HepG2 (cell line): ENCODE results near the gene ALG3. TPM values are rescaled to one million over a fixed set of nuclear protein-coding genes. Genes with fewer than 3 reads are reported as not detected.

Source experiments
- HDAC1 ChIP-seq: sonication (generic); formaldehyde crosslinking; IDR thresholded peaks from 2 replicates; pipeline ENCODE4 v1.5.1; 2020; ENCODE audit warnings: mild to moderate bottlenecking, missing genetic modification reagents
- HNRNPK ChIP-seq: fragments of 200-400 bp; formaldehyde crosslinking; IDR thresholded peaks from 2 replicates; pipeline ENCODE4 v1.6.1; 2018; ENCODE audit warnings: low read length, low read depth, moderate library complexity, mild to moderate bottlenecking; ENCODE audit not compliant: poor library complexity, severe bottlenecking
- PAXIP1 ChIP-seq: sonication (generic); formaldehyde crosslinking; conservative IDR thresholded peaks from 2 replicates; pipeline ENCODE4 v1.4.0; 2020; ENCODE audit warnings: mild to moderate bottlenecking, missing genetic modification reagents, moderate library complexity
- REPIN1 ChIP-seq: sonication (generic); formaldehyde crosslinking; IDR thresholded peaks from 2 replicates; pipeline ENCODE4 v1.8.0; 2022; ENCODE audit warnings: missing genetic modification reagents, low read depth, mild to moderate bottlenecking, borderline replicate concordance
- SALL1 ChIP-seq: sonication (generic); formaldehyde crosslinking; IDR thresholded peaks from 2 replicates; pipeline ENCODE4 v1.8.0; 2022; ENCODE audit warnings: mild to moderate bottlenecking, missing genetic modification reagents
- SIX1 ChIP-seq: sonication (generic); formaldehyde crosslinking; IDR thresholded peaks from 2 replicates; pipeline ENCODE4 v1.4.0; 2020; ENCODE audit warnings: missing genetic modification reagents, borderline replicate concordance
- SMARCC2 ChIP-seq: fragments of 450-650 bp; IDR thresholded peaks from 2 replicates; pipeline ENCODE4 v1.6.1; 2017; ENCODE audit warnings: antibody characterized with exemption, mild to moderate bottlenecking
- UBTF ChIP-seq: sonication (generic); formaldehyde crosslinking; IDR thresholded peaks from 2 replicates; pipeline ENCODE4 v1.4.0; 2020; ENCODE audit warnings: mild to moderate bottlenecking, missing genetic modification reagents
- XRCC5 ChIP-seq: fragments of 200-400 bp; formaldehyde crosslinking; optimal IDR thresholded peaks from 2 replicates; pipeline ENCODE3; 2017; ENCODE audit warnings: mild to moderate bottlenecking, low read length
- ZFX ChIP-seq: sonication (generic); formaldehyde crosslinking; IDR thresholded peaks from 2 replicates; pipeline ENCODE4 v1.4.0; 2020; ENCODE audit warnings: mild to moderate bottlenecking, low read depth, missing genetic modification reagents, moderate library complexity
- polyA plus RNA-seq, 8 experiments: library from polyadenylated mRNA; depleted of rRNA in 3 of 8; stranded (reverse) in 7 of 8; unstranded in 1 of 8; fragments of >200 nt; fragmentation: Illumina TruSeq in 4 of 8; extraction: Trizol in 4 of 8; gene quantifications; 2 replicates each; pipeline versions ENCODE4 v1.2.1 to v1.2.3, GENCODE V29; 2011 to 2016; ENCODE audit warnings: low read depth in 4 of 8, missing spikeins in 1 of 8, mixed read lengths in 1 of 8; ENCODE audit not compliant: insufficient read depth in 1 of 8
- total RNA-seq, 5 experiments: library from RNA; depleted of rRNA; stranded (reverse); fragments of >200 nt; fragmentation: Illumina TruSeq; extraction: Trizol; gene quantifications; 2 replicates each; pipeline ENCODE4 v1.2.3, GENCODE V29; 2016; ENCODE audit warnings: low read depth in 1 of 5

The ALG3 gene
- total and polyA plus RNA-seq, 2 of the 13 experiments (the other 11 are each of a cell fraction or from before 2014, with no cell fraction given) = 46.6 to 57.1 TPM

GRCh38 chr3:184230081-184230602, 18.6 kb downstream of the ALG3 start (continued):
- peak; percentile 25; the same call in 1 of the 2 replicates for TF ChIP-seq ZFX (CRISPR knock-in tag)
- no peak for TF ChIP-seq XRCC5
- no peak for TF ChIP-seq SMARCC2
- 0 out of 2 replicates have a peak, but pooled peaks have one; percentile 57 for TF ChIP-seq REPIN1 (CRISPR knock-in tag)
- TF ChIP-seq SALL1 (CRISPR knock-in tag) = 0 out of 2 replicates have a peak, but pooled peaks have one; percentile 11
- TF ChIP-seq UBTF (CRISPR knock-in tag) = 0 out of 2 replicates have a peak, but pooled peaks have one; percentile 10
- TF ChIP-seq HNRNPK = peak; percentile 10
- TF ChIP-seq PAXIP1 (CRISPR knock-in tag) = peak; percentile 37
- TF ChIP-seq HDAC1 = 0 out of 2 replicates have a peak, but pooled peaks have one; percentile 34
- TF ChIP-seq SIX1 = no peak
